ENCODE results near the gene RDH12. TPM values are rescaled to one million over a fixed set of nuclear protein-coding genes. Genes with fewer than 3 reads are reported as not detected.

The RDH12 gene
- total RNA-seq, 1 donor from 2014 or later = not detected

GRCh38 chr14:67765192-67765834 lies 63.6 kb downstream of the RDH12 start:
- Histone ChIP-seq H3K9me3 (no peaks in the 10 kb centered on the region), H3K4me1 (no peaks in the 10 kb centered on the region), H3K36me3 (peaks cover 66 to 89% of the 10 kb centered on the region in 2 donors), H3K4me3 (no peak overlapping the region), H3K27ac (no peak overlapping the region), H3K27me3 (no peaks in the 10 kb centered on the region)
- TF ChIP-seq CTCF (IDR thresholded peaks at IDR 0.05) = no peak
- no peak for DNase-seq (ENCODE audit: low spot score in 2 of 2)
- intact Hi-C loops (cut with DNase I) = no loop called here

GRCh38 chr14:67766035-67766680 lies 64.5 kb downstream of the RDH12 start:
- H3K9me3 ChIP-seq = no peaks in the 10 kb centered on the region
- H3K4me3 ChIP-seq = no peak overlapping the region
- TF ChIP-seq CTCF (IDR thresholded peaks at IDR 0.05) = no peak
- DNase-seq (ENCODE audit: low spot score in 2 of 2) = no peak
- intact Hi-C loops (cut with DNase I) = no loop called here
- no peaks in the 10 kb centered on the region for H3K27me3 ChIP-seq
- no peak overlapping the region for H3K27ac ChIP-seq
- H3K36me3 ChIP-seq = peaks cover 57 to 85% of the 10 kb centered on the region in 2 donors
- no peaks in the 10 kb centered on the region for H3K4me1 ChIP-seq

GRCh38 chr14:67768219-67768618 lies 66.5 kb downstream of the RDH12 start:
- Histone ChIP-seq H3K27ac (no peak overlapping the region), H3K36me3 (peaks cover 57 to 87% of the 10 kb centered on the region in 2 donors), H3K9me3 (no peaks in the 10 kb centered on the region), H3K4me1 (no peaks in the 10 kb centered on the region), H3K4me3 (no peak overlapping the region), H3K27me3 (no peaks in the 10 kb centered on the region)
- DNase-seq (ENCODE audit: low spot score in 2 of 2) = no peak
- no peak for TF ChIP-seq CTCF (IDR thresholded peaks at IDR 0.05)
- intact Hi-C loops (cut with DNase I) = no loop called here

GRCh38 chr14:67773844-67774377 lies 72.2 kb downstream of the RDH12 start:
- no peak overlapping the region for H3K4me3 ChIP-seq
- no peaks in the 10 kb centered on the region for H3K9me3 ChIP-seq
- TF ChIP-seq CTCF (IDR thresholded peaks at IDR 0.05) = no peak
- intact Hi-C loops (cut with DNase I) = no loop called here
- no peak for DNase-seq (ENCODE audit: low spot score in 2 of 2)
- H3K4me1 ChIP-seq = no peaks in the 10 kb centered on the region
- H3K36me3 ChIP-seq = peaks cover 67 to 90% of the 10 kb centered on the region in 2 donors
- H3K27ac ChIP-seq = no peak overlapping the region
- no peaks in the 10 kb centered on the region for H3K27me3 ChIP-seq

- no peaks in the 10 kb centered on the region for H3K27me3 ChIP-seq
- intact Hi-C loops (cut with DNase I) = no loop called here
- H3K4me1 ChIP-seq = no peaks in the 10 kb centered on the region
- no peak overlapping the region for H3K27ac ChIP-seq
- H3K9me3 ChIP-seq = no peaks in the 10 kb centered on the region
- TF ChIP-seq CTCF (IDR thresholded peaks at IDR 0.05) = no peak
- no peak overlapping the region for H3K4me3 ChIP-seq
- H3K36me3 ChIP-seq = peaks cover 81 to 98% of the 10 kb centered on the region in 2 donors
- DNase-seq (ENCODE audit: low spot score in 2 of 2) = no peak
These were observed 75.1 kb downstream of the RDH12 start for GRCh38 chr14:67776653-67777322.

All from ascending aorta (tissue), 2 donors.